GM06990 (cell line): ENCODE data around the gene MEF2A.

Experiments used
- DNase-seq: peaks from one replicate; pipeline ENCODE4 v3.0.0-alpha.2; 2011; ENCODE audit not compliant: insufficient read length; ENCODE audit errors: extremely low read depth
- H3K27me3 ChIP-seq: replicated peaks from 2 replicates; pipeline ENCODE4 v1.6.0; 2011; ENCODE audit warnings: low read length; ENCODE audit not compliant: control insufficient read depth, insufficient read depth
- H3K36me3 ChIP-seq: 2 replicates; pipeline ENCODE4 v1.5.1; 2011; ENCODE audit warnings: low read length; ENCODE audit not compliant: control insufficient read depth, insufficient read depth
- H3K4me3 ChIP-seq: replicated peaks from 2 replicates; pipeline ENCODE4 v1.5.1; 2011; ENCODE audit warnings: low read depth, mild to moderate bottlenecking, control low read depth, low read length
- TF ChIP-seq, protein P1 (sequence below): IDR thresholded peaks from 2 replicates; pipeline ENCODE4 v1.5.1; 2011; ENCODE audit warnings: low read length, control low read depth, mild to moderate bottlenecking, inconsistent platforms; ENCODE audit not compliant: insufficient read depth, poor library complexity, severe bottlenecking

The MEF2A gene

DNA sequence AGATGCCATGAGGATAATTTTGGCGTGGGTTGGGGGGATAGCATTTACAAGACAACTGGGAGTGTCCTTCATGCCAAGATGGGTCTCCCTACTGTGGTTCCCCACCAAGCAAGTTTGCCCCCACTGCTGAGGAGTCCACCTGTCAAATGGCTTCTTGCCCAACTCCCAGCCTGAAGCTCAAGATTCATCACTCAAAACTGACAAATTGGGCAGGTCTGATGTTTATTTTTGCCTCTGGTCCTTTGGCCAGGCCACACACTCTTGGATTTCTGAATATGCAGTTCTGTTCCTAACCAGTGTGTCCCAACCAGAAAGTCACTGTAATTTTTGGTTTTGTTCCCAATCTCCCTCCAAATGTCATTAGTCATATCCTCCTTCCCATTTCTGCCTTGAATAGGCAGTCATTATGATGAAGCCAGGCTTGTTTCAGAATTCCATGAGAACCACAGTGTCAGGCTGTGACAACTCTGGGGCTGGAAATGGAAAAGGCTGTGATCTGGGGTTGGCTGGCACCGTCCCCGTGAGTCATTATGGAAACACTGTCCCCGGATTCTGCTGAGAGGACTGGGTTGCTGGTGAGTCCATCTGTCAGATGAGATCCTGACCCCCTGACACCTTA, 29.3 kb upstream of the MEF2A start:
- Histone ChIP-seq H3K36me3 (no peaks in the 10 kb centered on the region), H3K27me3 (no peaks in the 10 kb centered on the region), H3K4me3 (no peak overlapping the region)
- TF ChIP-seq, protein P1, sequence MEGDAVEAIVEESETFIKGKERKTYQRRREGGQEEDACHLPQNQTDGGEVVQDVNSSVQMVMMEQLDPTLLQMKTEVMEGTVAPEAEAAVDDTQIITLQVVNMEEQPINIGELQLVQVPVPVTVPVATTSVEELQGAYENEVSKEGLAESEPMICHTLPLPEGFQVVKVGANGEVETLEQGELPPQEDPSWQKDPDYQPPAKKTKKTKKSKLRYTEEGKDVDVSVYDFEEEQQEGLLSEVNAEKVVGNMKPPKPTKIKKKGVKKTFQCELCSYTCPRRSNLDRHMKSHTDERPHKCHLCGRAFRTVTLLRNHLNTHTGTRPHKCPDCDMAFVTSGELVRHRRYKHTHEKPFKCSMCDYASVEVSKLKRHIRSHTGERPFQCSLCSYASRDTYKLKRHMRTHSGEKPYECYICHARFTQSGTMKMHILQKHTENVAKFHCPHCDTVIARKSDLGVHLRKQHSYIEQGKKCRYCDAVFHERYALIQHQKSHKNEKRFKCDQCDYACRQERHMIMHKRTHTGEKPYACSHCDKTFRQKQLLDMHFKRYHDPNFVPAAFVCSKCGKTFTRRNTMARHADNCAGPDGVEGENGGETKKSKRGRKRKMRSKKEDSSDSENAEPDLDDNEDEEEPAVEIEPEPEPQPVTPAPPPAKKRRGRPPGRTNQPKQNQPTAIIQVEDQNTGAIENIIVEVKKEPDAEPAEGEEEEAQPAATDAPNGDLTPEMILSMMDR = no peak
- no peak for DNase-seq

DNA sequence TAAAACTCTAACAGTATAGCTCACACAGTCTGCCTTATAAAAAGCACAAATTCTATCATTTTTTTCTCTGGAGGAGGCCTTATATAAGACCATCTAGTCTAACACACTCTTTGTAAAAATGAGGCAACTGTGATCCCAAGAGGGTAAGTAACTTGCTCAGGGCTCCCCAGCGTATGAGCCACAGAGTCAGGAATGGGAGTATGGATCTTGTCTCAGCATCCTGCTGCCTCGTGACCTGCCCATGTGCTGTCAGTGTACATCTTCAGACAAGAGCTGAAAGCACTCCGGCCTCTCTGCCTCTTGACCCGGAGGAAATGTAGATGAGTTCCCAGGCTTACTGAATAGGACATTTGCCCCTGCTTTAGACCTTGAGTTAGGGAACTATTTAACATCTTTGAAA, 28.4 kb upstream of the MEF2A start:
- DNase-seq = no peak
- no peaks in the 10 kb centered on the region for H3K36me3 ChIP-seq
- H3K27me3 ChIP-seq = no peaks in the 10 kb centered on the region
- TF ChIP-seq, protein P1 = no peak
- no peak overlapping the region for H3K4me3 ChIP-seq

- no peak for DNase-seq
- no peaks in the 10 kb centered on the region for H3K27me3 ChIP-seq
- no peaks in the 10 kb centered on the region for H3K36me3 ChIP-seq
- TF ChIP-seq, protein P1 = no peak
- no peak overlapping the region for H3K4me3 ChIP-seq
Measured at GRCh38 chr15:99538261-99538660, 27.5 kb upstream of the MEF2A start.

DNA sequence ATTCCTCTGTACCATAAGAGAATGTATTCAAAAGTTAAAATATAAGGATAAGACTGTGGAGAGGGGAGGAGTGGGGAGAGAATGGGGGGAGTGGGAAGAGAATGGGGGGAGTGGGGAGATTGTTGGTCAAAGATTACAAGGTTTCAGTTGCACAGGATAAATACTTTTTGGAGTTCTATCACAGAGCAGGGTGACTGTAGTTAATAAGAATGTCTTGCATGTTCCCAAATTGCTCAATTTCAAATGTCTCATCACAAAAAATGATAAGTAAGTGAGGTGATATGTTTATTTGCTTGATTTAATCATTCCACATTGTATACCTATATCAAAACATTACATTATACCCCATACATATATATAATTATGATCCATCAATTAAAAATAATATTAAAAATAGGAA, 23.0 kb upstream of the MEF2A start:
- TF ChIP-seq, protein P1 = no peak
- DNase-seq = no peak
- H3K4me3 ChIP-seq = no peak overlapping the region
- no peaks in the 10 kb centered on the region for H3K36me3 ChIP-seq
- no peaks in the 10 kb centered on the region for H3K27me3 ChIP-seq

GRCh38 chr15:99545605-99546004, 20.2 kb upstream of the MEF2A start:
- TF ChIP-seq, protein P1 = no peak
- H3K4me3 ChIP-seq = no peak overlapping the region
- H3K27me3 ChIP-seq = no peaks in the 10 kb centered on the region
- no peak for DNase-seq
- no peaks in the 10 kb centered on the region for H3K36me3 ChIP-seq
